Activated naive CD8-positive, alpha-beta T cell treated with anti-CD3 and anti-CD28 coated beads, Interleukin-2, amount 50 U/mL, for 24 hours (primary cell): ENCODE measurements around the gene PLEKHN1.

Experiments used
- ATAC-seq: fragments of 150-1000 bp; cut with Tn5 transposase; one replicate; pipeline ENCODE4 v1.10.0; 2021
- DNase-seq: peaks from one replicate; pipeline ENCODE4 v3.0.0; 2021
- H3K27ac Mint-ChIP-seq: one replicate; pipeline ENCODE4 v1.8.0; 2021; ENCODE audit warnings: mild to moderate bottlenecking, mixed read lengths
- H3K27me3 Mint-ChIP-seq: one replicate; pipeline ENCODE4 v1.8.0; 2021; ENCODE audit warnings: mixed read lengths
- H3K36me3 Mint-ChIP-seq: one replicate; pipeline ENCODE4 v1.8.0; 2021; ENCODE audit warnings: low read depth, mixed read lengths
- H3K4me1 Mint-ChIP-seq: one replicate; pipeline ENCODE4 v1.8.0; 2021; ENCODE audit warnings: mixed read lengths
- H3K4me3 Mint-ChIP-seq: one replicate; pipeline ENCODE4 v1.8.0; 2021; ENCODE audit warnings: mild to moderate bottlenecking, moderate library complexity, mixed read lengths
- H3K9me3 Mint-ChIP-seq: one replicate; pipeline ENCODE4 v1.8.0; 2021; ENCODE audit warnings: mixed read lengths

The PLEKHN1 gene

DNA sequence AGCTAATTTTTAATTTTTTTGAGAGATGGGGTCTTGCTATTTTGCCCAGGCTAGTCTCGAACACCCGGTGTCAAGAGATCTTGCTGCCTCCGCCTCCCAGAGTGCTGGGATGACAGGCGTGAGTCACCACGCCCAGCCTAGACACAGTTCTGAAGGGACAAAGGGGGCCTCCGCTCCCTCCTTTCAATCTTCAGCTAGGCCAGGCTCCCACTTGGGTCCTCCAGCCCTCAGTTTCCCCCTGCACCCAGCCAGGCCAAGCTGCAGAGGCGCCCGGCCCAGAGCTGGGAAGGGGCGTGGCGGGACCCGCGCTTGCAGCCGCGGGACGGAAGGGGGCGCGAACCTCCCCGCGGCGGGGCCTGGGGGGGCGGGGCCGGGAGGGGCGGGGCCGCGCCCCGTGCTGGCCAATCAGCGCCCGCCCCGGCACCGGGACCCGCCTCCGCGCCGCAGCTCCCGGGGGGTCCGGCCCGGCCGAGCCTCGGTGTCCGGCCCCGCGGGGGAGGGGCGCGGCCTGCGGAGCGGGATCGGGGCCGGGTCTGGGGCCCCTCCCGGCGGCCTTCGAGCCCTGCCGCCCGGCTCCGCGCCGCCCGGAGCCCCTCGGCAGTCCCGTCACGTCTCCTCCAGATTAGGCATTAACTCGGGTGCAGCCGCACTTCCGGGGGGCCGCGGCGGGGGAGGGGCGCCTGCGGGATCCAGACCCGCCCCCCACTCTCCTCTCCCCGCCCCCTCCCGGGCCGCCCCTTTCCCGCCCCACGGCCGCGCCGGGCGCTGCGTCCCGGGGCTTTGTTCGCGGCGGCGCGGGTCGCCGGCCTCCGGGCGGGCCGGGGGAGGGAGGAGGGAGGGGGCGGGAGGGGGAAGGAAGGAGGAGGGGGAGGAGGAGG is 53.1 kb downstream of the PLEKHN1 start:
- DNase-seq (peak; percentile 85), ATAC-seq (peak; percentile 73)
- Mint-ChIP-seq H3K9me3 (no peaks in the 10 kb centered on the region), H3K36me3 (peaks cover 2% of the 10 kb centered on the region), H3K27ac (no peak overlapping the region), H3K27me3 (no peaks in the 10 kb centered on the region), H3K4me3 (peak overlapping the region; percentile 42), H3K4me1 (peaks cover 22% of the 10 kb centered on the region)

GRCh38 chr1:1020000-1020404 is 53.7 kb downstream of the PLEKHN1 start, which contains the start of gene AGRN:
AGRN (plus strand) TSS chr1:1020120; CDS start chr1:1020173, 53 bp downstream.
- DNase-seq (no peak), ATAC-seq (peak; percentile 16)
- Mint-ChIP-seq H3K27ac (no peak within 1 kb of the TSS), H3K36me3 (peaks cover 2% of the 10 kb centered on the region), H3K4me3 (peak within 1 kb of the TSS; percentile 42), H3K4me1 (peaks cover 16% of the 10 kb centered on the region), H3K9me3 (no peaks in the 10 kb centered on the region), H3K27me3 (no peaks in the 10 kb centered on the region)

DNA sequence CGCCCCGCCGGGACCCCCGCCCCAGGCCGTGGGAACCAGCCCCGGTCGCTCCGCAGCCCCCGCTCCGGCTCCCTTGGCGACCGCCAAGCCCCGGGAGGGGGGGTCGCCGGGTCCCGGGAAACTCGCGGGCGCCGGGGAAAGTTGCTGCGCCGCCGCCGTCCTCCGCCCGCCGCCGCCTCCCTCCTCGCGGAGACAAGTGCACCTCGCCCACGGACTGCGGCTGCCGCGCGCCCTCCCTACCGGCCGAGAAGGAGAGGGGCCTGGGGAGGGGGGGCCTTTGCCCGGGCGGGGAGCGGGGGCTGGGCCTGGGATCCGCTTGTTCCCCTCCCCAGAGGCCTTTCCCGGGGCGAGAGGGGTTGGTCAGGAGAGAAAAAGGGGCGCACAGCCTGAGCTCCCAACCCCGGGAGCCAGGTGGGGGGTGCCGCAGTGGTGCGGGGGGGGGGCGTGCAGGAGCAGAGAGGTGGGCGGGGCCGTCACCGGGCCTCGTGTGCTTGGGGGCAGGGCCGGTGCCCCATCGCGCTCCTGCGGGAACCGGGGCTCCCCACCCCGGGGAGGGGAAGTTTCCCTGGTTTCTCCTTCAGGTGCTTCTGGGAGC is 54.2 kb downstream of the PLEKHN1 start:
- DNase-seq, result peak; percentile 53
- Mint-ChIP-seq H3K4me1 (peaks cover 12% of the 10 kb centered on the region), H3K27me3 (no peaks in the 10 kb centered on the region), H3K4me3 (no peak overlapping the region), H3K36me3 (peaks cover 2% of the 10 kb centered on the region), H3K27ac (no peak overlapping the region), H3K9me3 (no peaks in the 10 kb centered on the region)
- ATAC-seq, result no peak

DNA sequence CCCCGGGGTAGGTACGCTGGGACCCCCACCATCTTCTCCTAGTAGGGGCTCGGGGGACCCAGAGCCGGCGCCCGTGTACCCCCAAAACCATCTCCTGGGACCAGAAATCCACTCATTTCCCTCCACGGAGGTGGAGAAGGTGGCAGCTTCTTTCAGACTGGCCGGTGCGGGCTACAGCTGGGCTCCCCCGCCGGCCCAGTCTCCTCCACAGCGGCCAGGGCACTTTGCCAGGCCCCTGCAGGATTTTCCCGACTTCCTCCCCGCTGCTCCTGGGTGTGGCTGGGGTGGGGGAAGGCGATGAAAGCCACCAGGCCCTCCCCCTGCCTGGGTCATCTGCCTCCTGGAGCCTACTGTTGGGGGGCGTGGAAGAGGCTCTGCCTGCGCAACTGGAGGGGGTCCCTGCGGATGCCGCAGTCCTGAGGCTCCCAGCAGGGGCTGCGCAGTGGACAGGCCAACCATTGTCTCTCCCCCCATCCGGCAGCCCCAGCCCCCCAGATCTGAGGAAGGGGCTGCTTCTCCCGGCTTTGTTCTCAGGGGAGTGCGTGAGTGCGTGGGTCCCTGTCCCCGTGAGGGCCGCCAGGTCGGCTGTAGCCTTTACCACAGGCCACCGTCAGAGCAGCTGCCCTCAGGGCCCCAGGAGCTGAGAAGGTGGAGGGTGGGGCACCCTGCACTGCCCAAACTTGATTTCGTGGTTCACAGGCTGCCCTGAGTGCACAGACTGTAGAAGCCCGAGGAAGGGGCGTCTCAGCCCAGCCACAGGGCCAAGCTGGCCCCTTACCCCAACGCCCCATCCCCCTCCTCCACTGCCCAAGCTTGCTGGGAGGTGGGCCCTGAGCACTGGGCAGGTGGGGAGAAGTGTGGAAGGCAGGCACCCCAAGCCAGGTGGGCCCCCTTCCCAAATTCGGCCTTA is 55.0 kb downstream of the PLEKHN1 start:
- no peak for DNase-seq
- H3K4me3 Mint-ChIP-seq, result no peak overlapping the region
- H3K27ac Mint-ChIP-seq, result no peak overlapping the region
- ATAC-seq, result no peak
- peaks cover 12% of the 10 kb centered on the region for H3K4me1 Mint-ChIP-seq
- H3K36me3 Mint-ChIP-seq, result peaks cover 2% of the 10 kb centered on the region
- H3K27me3 Mint-ChIP-seq, result no peaks in the 10 kb centered on the region
- no peaks in the 10 kb centered on the region for H3K9me3 Mint-ChIP-seq

DNA sequence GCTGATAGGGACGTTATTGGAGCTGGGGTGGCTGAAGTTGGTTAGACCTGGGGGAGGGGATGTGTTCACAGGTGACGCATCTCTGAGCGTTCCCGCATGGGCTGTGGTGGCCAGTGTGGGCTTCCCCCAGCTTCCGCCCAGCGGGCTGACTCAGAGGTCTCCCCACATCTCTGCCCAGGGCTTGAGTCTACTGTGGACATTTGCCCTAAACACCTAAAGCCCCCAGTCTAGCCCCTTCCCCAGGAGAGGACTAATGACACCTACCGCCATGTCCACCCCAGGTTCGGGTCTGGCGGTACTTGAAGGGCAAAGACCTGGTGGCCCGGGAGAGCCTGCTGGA is 55.6 kb downstream of the PLEKHN1 start:
- Mint-ChIP-seq H3K36me3 (peaks cover 2% of the 10 kb centered on the region), H3K27me3 (no peaks in the 10 kb centered on the region), H3K9me3 (no peaks in the 10 kb centered on the region), H3K4me3 (no peak overlapping the region), H3K27ac (no peak overlapping the region), H3K4me1 (peaks cover 12% of the 10 kb centered on the region)
- DNase-seq, result no peak
- ATAC-seq, result no peak

GRCh38 chr1:1022302-1023009 is 56.2 kb downstream of the PLEKHN1 start:
- no peaks in the 10 kb centered on the region for H3K36me3 Mint-ChIP-seq
- H3K27me3 Mint-ChIP-seq, result peaks cover 1% of the 10 kb centered on the region
- peaks cover 8% of the 10 kb centered on the region for H3K4me1 Mint-ChIP-seq
- no peak overlapping the region for H3K27ac Mint-ChIP-seq
- H3K9me3 Mint-ChIP-seq, result no peaks in the 10 kb centered on the region
- no peak overlapping the region for H3K4me3 Mint-ChIP-seq
- DNase-seq, result no peak
- no peak for ATAC-seq

DNA sequence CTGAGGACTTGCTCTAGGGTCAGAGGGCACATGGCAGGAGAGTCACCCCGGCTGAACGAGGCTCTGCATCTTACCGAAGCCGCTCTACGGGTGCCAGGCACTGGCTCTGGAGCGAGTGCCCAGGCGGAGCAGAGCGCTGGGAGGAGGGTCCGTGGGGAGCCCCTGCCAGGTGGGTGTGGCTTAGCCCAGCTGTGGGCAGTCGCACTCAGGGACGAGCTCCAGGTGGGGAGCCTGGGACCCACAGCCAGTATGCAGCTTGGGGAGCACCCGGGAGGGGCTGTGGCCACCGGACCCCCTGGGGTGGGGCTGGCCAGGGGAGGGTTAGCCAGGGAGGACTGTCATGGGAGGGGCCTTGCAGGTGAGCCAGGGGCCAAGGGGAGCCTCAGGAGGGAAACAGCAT is 57.4 kb downstream of the PLEKHN1 start:
- Mint-ChIP-seq H3K4me1 (peaks cover 8% of the 10 kb centered on the region), H3K27ac (no peak overlapping the region), H3K4me3 (no peak overlapping the region), H3K27me3 (peaks cover 1% of the 10 kb centered on the region), H3K36me3 (no peaks in the 10 kb centered on the region), H3K9me3 (no peaks in the 10 kb centered on the region)
- no peak for DNase-seq
- ATAC-seq, result no peak

GRCh38 chr1:1024149-1024770 is 58.0 kb downstream of the PLEKHN1 start:
- DNase-seq (no peak), ATAC-seq (no peak)
- peaks cover 6% of the 10 kb centered on the region for H3K4me1 Mint-ChIP-seq
- no peak overlapping the region for H3K4me3 Mint-ChIP-seq
- H3K27ac Mint-ChIP-seq, result no peak overlapping the region
- no peaks in the 10 kb centered on the region for H3K9me3 Mint-ChIP-seq
- H3K27me3 Mint-ChIP-seq, result peaks cover 1% of the 10 kb centered on the region
- H3K36me3 Mint-ChIP-seq, result no peaks in the 10 kb centered on the region

- no peak for DNase-seq
- H3K27ac Mint-ChIP-seq, result no peak overlapping the region
- no peak for ATAC-seq
- H3K4me3 Mint-ChIP-seq, result no peak overlapping the region
- no peaks in the 10 kb centered on the region for H3K36me3 Mint-ChIP-seq
- peaks cover 1% of the 10 kb centered on the region for H3K27me3 Mint-ChIP-seq
- H3K9me3 Mint-ChIP-seq, result no peaks in the 10 kb centered on the region
- peaks cover 6% of the 10 kb centered on the region for H3K4me1 Mint-ChIP-seq
These were observed 58.8 kb downstream of the PLEKHN1 start for GRCh38 chr1:1024771-1025699.
